MCF 10A (cell line): ENCODE measurements around the gene EFEMP2. TPM values are rescaled to one million over a fixed set of nuclear protein-coding genes. Genes with fewer than 3 reads are reported as not detected.

Experiments used
- BruUV-seq: library from RNA; stranded (reverse); fragments of 400-500 nt; replicated peaks from 2 replicates; lab custom pipeline; 2021; lab: Mats Ljungman, UMichigan
- CTCF ChIA-PET: fragments of 300-600 bp; sonication (Branson Sonifier 250); formaldehyde crosslinking; extraction: SDS; loops from one replicate; lab custom pipeline; 2021; ENCODE audit warnings: antibody characterized with exemption, inconsistent platforms; lab: Yijun Ruan, JAX
- POLR2A ChIA-PET: fragments of 300-600, 350-650 bp; sonication (Branson Sonifier 250); formaldehyde crosslinking; extraction: SDS; loops from one replicate; lab custom pipeline; 2020; ENCODE audit warnings: antibody characterized with exemption, inconsistent platforms; lab: Yijun Ruan, JAX
- DNase-seq: peaks from one replicate; pipeline ENCODE4 v3.0.0-alpha.2; 2018; ENCODE audit not compliant: unreplicated experiment
- H3K27ac Mint-ChIP-seq: one replicate; pipeline ENCODE4 v1.8.0; 2022; ENCODE audit warnings: mild to moderate bottlenecking, low read depth, mixed read lengths; ENCODE audit not compliant: unreplicated experiment
- H3K27me3 Mint-ChIP-seq: one replicate; pipeline ENCODE4 v1.8.0; 2022; ENCODE audit warnings: mixed read lengths; ENCODE audit not compliant: insufficient read depth, unreplicated experiment
- H3K36me3 Mint-ChIP-seq: one replicate; pipeline ENCODE4 v1.8.0; 2022; ENCODE audit warnings: mild to moderate bottlenecking, moderate library complexity, mixed read lengths; ENCODE audit not compliant: insufficient read depth, unreplicated experiment
- H3K4me1 Mint-ChIP-seq: one replicate; pipeline ENCODE4 v1.8.0; 2022; ENCODE audit warnings: mixed read lengths; ENCODE audit not compliant: insufficient read depth, unreplicated experiment
- H3K4me3 Mint-ChIP-seq: one replicate; pipeline ENCODE4 v1.8.0; 2022; ENCODE audit warnings: mild to moderate bottlenecking, moderate library complexity, mixed read lengths; ENCODE audit not compliant: unreplicated experiment
- H3K9me3 Mint-ChIP-seq: one replicate; pipeline ENCODE4 v1.8.0; 2022; ENCODE audit warnings: mixed read lengths; ENCODE audit not compliant: unreplicated experiment
- CTCF ChIP-seq: fragments of 200-600 bp; IDR thresholded peaks from one replicate; pipeline ENCODE4 v1.8.0; 2022; ENCODE audit warnings: antibody characterized with exemption, mild to moderate bottlenecking; ENCODE audit not compliant: unreplicated experiment
- intact Hi-C: fragments of 100-400 bp; cut with micrococcal nuclease; formaldehyde crosslinking; loops from 2 replicates; pipeline ENCODE4 v1.14.1; 2022
- total RNA-seq: library from RNA; stranded (reverse); gene quantifications from 2 replicates; pipeline ENCODE4 v1.2.3, GENCODE V29; 2022

Gene EFEMP2
- total RNA-seq, 1 experiment from 2014 or later = 2.4 TPM

DNA sequence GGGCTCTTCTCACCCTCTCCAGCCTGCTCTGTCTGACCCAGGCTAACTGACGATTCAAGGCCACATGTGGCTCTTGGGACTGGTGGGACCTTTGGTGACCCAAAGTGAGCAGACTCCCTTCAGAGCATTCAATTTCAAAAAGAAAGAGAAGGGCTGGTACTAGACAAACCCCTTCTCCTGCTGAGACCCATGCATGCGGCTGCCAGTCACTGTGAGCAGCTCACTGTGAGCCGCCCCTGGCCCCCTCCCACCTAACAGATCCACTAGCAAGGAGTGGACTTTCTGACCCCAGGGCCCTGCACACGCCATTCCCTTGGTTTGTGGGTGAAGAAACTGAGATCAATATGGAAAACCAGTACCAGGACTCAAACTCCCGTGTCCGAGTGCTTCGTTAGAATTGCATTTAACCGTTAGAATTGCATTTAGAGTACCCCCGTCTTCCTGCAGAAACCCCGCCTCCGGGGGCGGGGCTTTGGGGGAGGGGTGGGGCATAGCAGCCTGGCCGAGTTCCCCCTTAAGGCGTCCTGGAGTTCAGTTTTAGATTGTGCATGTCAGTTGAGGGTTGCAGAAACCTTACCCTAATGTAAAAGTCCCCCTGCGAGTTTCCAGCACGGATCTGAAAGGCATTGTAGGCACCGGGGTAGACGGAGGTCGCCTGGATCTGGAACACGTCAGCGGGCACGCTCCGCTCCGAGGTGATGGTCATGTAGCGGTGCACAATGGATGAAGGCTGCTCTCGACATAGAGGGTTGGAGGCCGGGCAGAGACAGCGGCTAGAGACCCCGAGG, 5.1 kb downstream of the EFEMP2 start:
- BruUV-seq = no TSS peak
- Mint-ChIP-seq H3K4me1 (peaks cover 6% of the 10 kb centered on the region), H3K4me3 (no peak overlapping the region), H3K36me3 (peaks cover 29% of the 10 kb centered on the region), H3K9me3 (no peaks in the 10 kb centered on the region), H3K27me3 (no peaks in the 10 kb centered on the region), H3K27ac (no peak overlapping the region)
- TF ChIP-seq CTCF = no peak
- no peak for DNase-seq
- intact Hi-C loops = no loop called here
- POLR2A ChIA-PET = interaction anchor here (0.8 kb wide), 1 partner anchor 9 kb away, joined by 4 read pairs; the partner anchor contains the start of gene CFL1
- CTCF ChIA-PET = interaction anchor here (0.8 to 1.3 kb wide), 2 partner anchors 17 to 20 kb away, joined by 3 to 4 read pairs; partner anchors contain the start of gene FIBP

DNA sequence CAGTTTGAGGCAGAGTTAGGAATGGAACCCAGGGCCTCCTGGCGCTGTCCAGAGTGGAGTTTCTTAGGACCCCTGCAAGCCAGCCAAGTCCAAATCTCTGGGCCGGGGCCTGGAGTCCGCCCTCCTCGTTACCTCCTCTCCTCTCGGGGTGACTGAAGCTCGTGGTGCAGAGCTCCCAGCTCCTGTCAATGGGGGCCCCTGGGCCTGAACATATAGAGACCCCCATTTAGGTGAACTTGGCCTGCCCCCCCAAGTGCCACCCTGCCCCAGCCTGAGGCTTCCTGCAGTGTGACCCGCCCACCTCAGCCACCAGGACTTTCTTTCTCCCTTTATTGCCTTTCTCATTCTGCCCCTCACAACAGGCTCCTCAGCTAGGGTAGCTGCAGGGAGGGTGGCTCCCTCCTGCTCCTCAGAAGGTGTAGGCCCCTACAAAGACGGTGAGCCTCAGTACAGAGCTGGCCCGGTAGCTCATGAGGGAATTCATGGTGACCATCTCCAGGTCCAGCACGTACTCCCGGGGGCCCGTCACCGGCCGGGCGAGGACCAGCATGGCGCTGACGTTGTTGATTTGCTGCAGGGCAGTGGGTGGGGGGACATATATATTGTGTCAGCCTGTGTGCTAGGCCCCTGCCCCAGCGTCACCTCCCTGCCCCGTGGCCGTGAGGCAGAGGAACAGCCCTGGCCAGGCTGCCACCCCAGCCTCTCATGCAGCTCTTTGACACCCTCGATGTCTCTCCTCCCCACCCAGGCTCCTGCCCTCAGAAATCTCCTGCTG, 5.9 kb downstream of the EFEMP2 start:
- CTCF ChIA-PET = interaction anchor here (0.8 to 1.3 kb wide), 2 partner anchors 18 to 21 kb away, joined by 3 to 4 read pairs; partner anchors contain the start of gene FIBP

DNA sequence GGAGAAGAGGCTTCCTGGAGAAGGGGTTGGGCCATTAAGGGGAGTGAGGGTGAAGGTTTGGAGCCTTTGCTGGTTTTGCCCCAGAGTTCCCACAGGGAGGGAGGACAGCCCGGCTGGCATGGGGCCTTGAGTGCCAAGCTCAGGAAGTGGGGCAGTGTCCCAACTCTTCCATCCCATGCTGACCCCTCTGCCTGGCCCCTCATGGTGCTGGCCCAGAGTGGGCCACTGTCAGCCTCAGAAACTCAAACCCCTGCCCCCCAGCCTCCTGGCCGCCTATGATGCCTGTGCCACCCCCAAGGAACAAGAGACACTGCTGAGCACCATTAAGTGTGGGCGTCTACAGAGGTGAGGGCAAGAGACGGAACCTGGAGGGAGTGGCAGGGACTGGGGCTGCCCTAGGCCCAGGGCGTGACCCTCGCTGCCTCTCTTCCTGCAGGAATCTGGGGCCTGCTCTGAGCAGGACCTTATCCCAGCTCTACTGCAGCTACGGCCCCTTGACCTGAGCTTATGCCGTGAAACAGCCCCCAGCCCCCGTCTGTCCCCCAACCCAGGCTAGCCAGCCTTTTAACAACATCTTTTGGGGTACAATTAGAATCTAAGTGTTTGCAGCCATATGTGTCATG, 6.9 kb downstream of the EFEMP2 start:
- ChIA-PET POLR2A (no interaction called here), CTCF (no interaction called here)
- no peak overlapping the region for H3K27ac Mint-ChIP-seq

More for the DNA sequence above, 5.9 kb downstream of the EFEMP2 start:
- DNase-seq = no peak
- intact Hi-C loops = no loop called here
- no peaks in the 10 kb centered on the region for H3K27me3 Mint-ChIP-seq
- BruUV-seq = no TSS peak
- POLR2A ChIA-PET = interaction anchor here (0.6 to 0.8 kb wide), 2 partner anchors 9 to 205 kb away, joined by 3 to 4 read pairs; partner anchors contain the start of gene CFL1
- peaks cover 36% of the 10 kb centered on the region for H3K36me3 Mint-ChIP-seq
- no peak overlapping the region for H3K4me3 Mint-ChIP-seq
- TF ChIP-seq CTCF = no peak
- H3K27ac Mint-ChIP-seq = no peak overlapping the region
- H3K4me1 Mint-ChIP-seq = peaks cover 7% of the 10 kb centered on the region
- H3K9me3 Mint-ChIP-seq = no peaks in the 10 kb centered on the region

More for the DNA sequence above, 6.9 kb downstream of the EFEMP2 start:
- H3K36me3 Mint-ChIP-seq = peaks cover 38% of the 10 kb centered on the region
- peaks cover 13% of the 10 kb centered on the region for H3K4me1 Mint-ChIP-seq
- BruUV-seq = no TSS peak
- intact Hi-C loops = no loop called here
- H3K4me3 Mint-ChIP-seq = no peak overlapping the region
- no peaks in the 10 kb centered on the region for H3K9me3 Mint-ChIP-seq
- H3K27me3 Mint-ChIP-seq = no peaks in the 10 kb centered on the region
- no peak for DNase-seq
- no peak for TF ChIP-seq CTCF
